Activated CD4-positive, CD25-positive, alpha-beta regulatory T cell treated with anti-CD3 and anti-CD28 coated beads, Interleukin-2, amount 50 U/mL, for 72 hours (primary cell): Measurements from ENCODE around the gene ST6GALNAC1.
"Not testable (repeated sequence)": the region's sequence is repeated elsewhere in the genome, so short reads cannot be mapped to it uniquely, and the experiment has no call there.

Experiments used
- DNase-seq: peaks from one replicate; pipeline ENCODE4 v3.0.0; 2021

Gene ST6GALNAC1

GRCh38 chr17:76640550-76641380, 2.8 kb downstream of the ST6GALNAC1 start:
- no peak for DNase-seq

GRCh38 chr17:76638263-76638662, 5.3 kb downstream of the ST6GALNAC1 start:
- DNase-seq, result no peak

- not testable (repeated sequence) for DNase-seq
Measured at GRCh38 chr17:76636486-76637206, 6.9 kb downstream of the ST6GALNAC1 start.

GRCh38 chr17:76635659-76636360, 7.7 kb downstream of the ST6GALNAC1 start:
- no peak for DNase-seq

- DNase-seq, result no peak
Measured at GRCh38 chr17:76635039-76635438, 8.5 kb downstream of the ST6GALNAC1 start.

- DNase-seq, result no peak
Measured at GRCh38 chr17:76633628-76634328, 9.8 kb downstream of the ST6GALNAC1 start.

- no peak for DNase-seq
Measured at GRCh38 chr17:76631821-76632565, 11.6 kb downstream of the ST6GALNAC1 start.

GRCh38 chr17:76630151-76630550, 13.4 kb downstream of the ST6GALNAC1 start:
- DNase-seq, result no peak

- no peak for DNase-seq
Measured at GRCh38 chr17:76627510-76627909, 16.0 kb downstream of the ST6GALNAC1 start.

GRCh38 chr17:76626442-76626841, 17.1 kb downstream of the ST6GALNAC1 start:
- DNase-seq, result no peak

GRCh38 chr17:76625496-76625895, 18.1 kb downstream of the ST6GALNAC1 start:
- DNase-seq, result no peak

GRCh38 chr17:76623271-76624146, 20.0 kb downstream of the ST6GALNAC1 start:
- DNase-seq, result peak; percentile 87

- DNase-seq, result no peak
Measured at GRCh38 chr17:76617838-76618237, 25.7 kb downstream of the ST6GALNAC1 start.

- DNase-seq, result no peak
Measured at GRCh38 chr17:76614912-76615617, 28.5 kb downstream of the ST6GALNAC1 start.

- DNase-seq, result not testable (repeated sequence)
Measured at GRCh38 chr17:76614064-76614759, 29.3 kb downstream of the ST6GALNAC1 start.

GRCh38 chr17:76612977-76613851, 30.3 kb downstream of the ST6GALNAC1 start:
- DNase-seq, result no peak

- no peak for DNase-seq
Measured at GRCh38 chr17:76612465-76612864, 31.1 kb downstream of the ST6GALNAC1 start.

GRCh38 chr17:76611758-76612157, 31.8 kb downstream of the ST6GALNAC1 start:
- DNase-seq, result no peak
